ENCODE results near the gene ZNF182. TPM values are rescaled to one million over a fixed set of nuclear protein-coding genes. Genes with fewer than 3 reads are reported as not detected.
"Not testable (repeated sequence)": the region's sequence is repeated elsewhere in the genome, so short reads cannot be mapped to it uniquely, and the experiment has no call there.

Gene ZNF182
- total RNA-seq, 6 experiments from 2014 or later = 2.0 to 2.7 (median 2.5) TPM

- Mint-ChIP-seq H3K9me3 (peaks cover 5% of the 10 kb centered on the region; the same call in 1 of the 2 replicates), H3K27ac (no peak overlapping the region), H3K4me1 (ENCODE audit: low read depth) (no peaks in the 10 kb centered on the region), H3K27me3 (ENCODE audit: insufficient read depth) (peaks cover 4% of the 10 kb centered on the region), H3K36me3 (ENCODE audit: low read depth) (no peaks in the 10 kb centered on the region), H3K4me3 (no peak overlapping the region)
- no peak for DNase-seq
- TF ChIP-seq CTCF (IDR thresholded peaks at IDR 0.05) = no peak
Observed at GRCh38 chrX:47956016-47956415, 47.8 kb downstream of the ZNF182 start.

- DNase-seq; H3K27me3 Mint-ChIP-seq (ENCODE audit: insufficient read depth); H3K27ac Mint-ChIP-seq; H3K4me3 Mint-ChIP-seq; H3K4me1 Mint-ChIP-seq (ENCODE audit: low read depth); H3K36me3 Mint-ChIP-seq (ENCODE audit: low read depth): not testable (repeated sequence)
- H3K9me3 Mint-ChIP-seq = peaks cover 10% of the 10 kb centered on the region
Observed at GRCh38 chrX:47955295-47955694, 48.5 kb downstream of the ZNF182 start.

- H3K27ac Mint-ChIP-seq = no peak overlapping the region
Observed at GRCh38 chrX:47941423-47941822, 62.4 kb downstream of the ZNF182 start.

GRCh38 chrX:47940448-47940847 is 63.3 kb downstream of the ZNF182 start:
- no peaks in the 10 kb centered on the region; the same call in 1 of the 2 replicates for H3K9me3 Mint-ChIP-seq

More at GRCh38 chrX:47941423-47941822, 62.4 kb downstream of the ZNF182 start:
- no peaks in the 10 kb centered on the region; the same call in 1 of the 2 replicates for H3K9me3 Mint-ChIP-seq
- no peaks in the 10 kb centered on the region for H3K4me1 Mint-ChIP-seq (ENCODE audit: low read depth)
- peaks cover 2% of the 10 kb centered on the region for H3K27me3 Mint-ChIP-seq (ENCODE audit: insufficient read depth)
- no peak for DNase-seq
- H3K36me3 Mint-ChIP-seq (ENCODE audit: low read depth) = no peaks in the 10 kb centered on the region
- no peak overlapping the region for H3K4me3 Mint-ChIP-seq
- TF ChIP-seq CTCF (IDR thresholded peaks at IDR 0.05) = no peak

GRCh38 chrX:47936940-47937317 is 66.9 kb downstream of the ZNF182 start:
- no peak overlapping the region for H3K4me3 Mint-ChIP-seq
- H3K27me3 Mint-ChIP-seq (ENCODE audit: insufficient read depth) = no peaks in the 10 kb centered on the region
- TF ChIP-seq CTCF (IDR thresholded peaks at IDR 0.05) = no peak
- no peaks in the 10 kb centered on the region for H3K9me3 Mint-ChIP-seq
- no peaks in the 10 kb centered on the region for H3K36me3 Mint-ChIP-seq (ENCODE audit: low read depth)
- DNase-seq = no peak
- no peaks in the 10 kb centered on the region for H3K4me1 Mint-ChIP-seq (ENCODE audit: low read depth)
- no peak overlapping the region for H3K27ac Mint-ChIP-seq

More at GRCh38 chrX:47940448-47940847, 63.3 kb downstream of the ZNF182 start:
- Mint-ChIP-seq H3K36me3 (ENCODE audit: low read depth) (no peaks in the 10 kb centered on the region), H3K27ac (no peak overlapping the region), H3K4me3 (no peak overlapping the region), H3K4me1 (ENCODE audit: low read depth) (no peaks in the 10 kb centered on the region), H3K27me3 (ENCODE audit: insufficient read depth) (peaks cover 2% of the 10 kb centered on the region)
- TF ChIP-seq CTCF (IDR thresholded peaks at IDR 0.05) = no peak
- no peak for DNase-seq

- Mint-ChIP-seq H3K36me3 (ENCODE audit: low read depth) (no peaks in the 10 kb centered on the region), H3K9me3 (no peaks in the 10 kb centered on the region), H3K27ac (no peak overlapping the region), H3K4me1 (ENCODE audit: low read depth) (no peaks in the 10 kb centered on the region), H3K27me3 (ENCODE audit: insufficient read depth) (no peaks in the 10 kb centered on the region), H3K4me3 (no peak overlapping the region)
- TF ChIP-seq CTCF (IDR thresholded peaks at IDR 0.05) = no peak
- DNase-seq = no peak
Observed at GRCh38 chrX:47936224-47936939, 67.4 kb downstream of the ZNF182 start.
